CD14-positive monocyte (primary cell): ENCODE results near the gene ULK4. TPM values are rescaled to one million over a fixed set of nuclear protein-coding genes. Genes with fewer than 3 reads are reported as not detected.

Experiments
- DNase-seq, 3 donors: peaks; one replicate each; pipeline ENCODE4 v3.0.0-alpha.2; 2011 to 2022
- H2AFZ ChIP-seq: 2 replicates; pipeline ENCODE4 v1.6.0; 2012; ENCODE audit warnings: mild to moderate bottlenecking, low read depth, low read length, inconsistent platforms; ENCODE audit not compliant: insufficient read depth, poor library complexity, severe bottlenecking
- H3K27ac ChIP-seq, 2 donors: 1 replicate in 1 of 2; 2 replicates in 1 of 2; pipeline ENCODE4 v1.5.1; 2012 to 2013; ENCODE audit warnings: low read length in 2 of 2, control low read depth in 1 of 2, inconsistent platforms in 1 of 2, low read depth in 1 of 2, mild to moderate bottlenecking in 1 of 2
- H3K27me3 ChIP-seq, 2 donors: one replicate each; pipeline versions ENCODE4 v1.6.0 to v1.6.1; 2011 to 2013; ENCODE audit warnings: low read length in 2 of 2; ENCODE audit not compliant: control insufficient read depth in 2 of 2, insufficient read depth in 2 of 2
- H3K36me3 ChIP-seq, 2 donors: replicated peaks in 1 of 2; 1 replicate in 1 of 2; 2 replicates in 1 of 2; pipeline versions ENCODE4 v1.5.1 to v1.6.1; 2012 to 2013; ENCODE audit warnings: low read length in 2 of 2, control low read depth in 1 of 2, inconsistent platforms in 1 of 2, mild to moderate bottlenecking in 1 of 2; ENCODE audit not compliant: insufficient read depth in 2 of 2, control insufficient read depth in 1 of 2
- H3K4me1 ChIP-seq, 2 donors: 1 replicate in 1 of 2; 2 replicates in 1 of 2; pipeline versions ENCODE4 v1.5.1 to v1.6.1; 2012 to 2013; ENCODE audit warnings: low read length in 2 of 2, control low read depth in 1 of 2, inconsistent platforms in 1 of 2, mild to moderate bottlenecking in 1 of 2, moderate library complexity in 1 of 2; ENCODE audit not compliant: insufficient read depth in 2 of 2, control insufficient read depth in 1 of 2
- H3K4me2 ChIP-seq: replicated peaks from 2 replicates; pipeline ENCODE3; 2012; ENCODE audit warnings: low read length, moderate library complexity, mild to moderate bottlenecking; ENCODE audit not compliant: poor library complexity, severe bottlenecking; ENCODE audit errors: extremely low read depth
- H3K4me3 ChIP-seq, 3 experiments: fragments of 200-600 bp in 1 of 3; sonication (generic) in 1 of 3; replicated peaks in 1 of 3; 1 replicate in 2 of 3; 2 replicates in 1 of 3; pipeline ENCODE4 v1.5.1; 2011 to 2013; ENCODE audit warnings: low read length in 3 of 3, mild to moderate bottlenecking in 3 of 3, control low read depth in 2 of 3, low read depth in 2 of 3, inconsistent platforms in 1 of 3, moderate library complexity in 1 of 3
- H3K79me2 ChIP-seq: 2 replicates; pipeline ENCODE4 v1.6.0; 2012; ENCODE audit warnings: mild to moderate bottlenecking, control low read depth, inconsistent platforms, low read length, moderate library complexity; ENCODE audit not compliant: insufficient read depth
- H3K9ac ChIP-seq: 2 replicates; pipeline ENCODE4 v1.6.0; 2017; ENCODE audit warnings: low read length, mild to moderate bottlenecking; ENCODE audit not compliant: insufficient read depth, poor library complexity, severe bottlenecking
- H3K9me3 ChIP-seq, 2 donors: replicated peaks in 1 of 2; 1 replicate in 1 of 2; 2 replicates in 1 of 2; pipeline versions ENCODE4 v1.5.1 to v1.6.1; 2012 to 2013; ENCODE audit warnings: low read length in 2 of 2, control low read depth in 1 of 2; ENCODE audit not compliant: control insufficient read depth in 1 of 2, insufficient read depth in 1 of 2
- H4K20me1 ChIP-seq: 2 replicates; pipeline ENCODE4 v1.6.0; 2012; ENCODE audit warnings: mild to moderate bottlenecking, low read length, control low read depth, moderate library complexity; ENCODE audit not compliant: insufficient read depth
- H3K27ac Mint-ChIP-seq, 7 donors: one replicate each; pipeline ENCODE4 v1.8.0; 2020; ENCODE audit warnings: mild to moderate bottlenecking in 7 of 7, mixed read lengths in 7 of 7, moderate library complexity in 6 of 7, inconsistent platforms in 2 of 7
- H3K27me3 Mint-ChIP-seq, 3 donors: one replicate each; pipeline ENCODE4 v1.8.0; 2021 to 2022; ENCODE audit warnings: low read depth in 3 of 3, mild to moderate bottlenecking in 3 of 3, mixed read lengths in 3 of 3, moderate library complexity in 3 of 3, inconsistent platforms in 1 of 3
- H3K36me3 Mint-ChIP-seq, 2 donors: one replicate each; pipeline ENCODE4 v1.8.0; 2020; ENCODE audit warnings: mixed read lengths in 2 of 2, inconsistent platforms in 1 of 2, mild to moderate bottlenecking in 1 of 2
- H3K4me1 Mint-ChIP-seq: one replicate; pipeline ENCODE4 v1.8.0; 2020; ENCODE audit warnings: mild to moderate bottlenecking, mixed read lengths
- H3K4me3 Mint-ChIP-seq, 2 donors: one replicate each; pipeline ENCODE4 v1.8.0; 2020; ENCODE audit warnings: mild to moderate bottlenecking in 2 of 2, mixed read lengths in 2 of 2, moderate library complexity in 1 of 2
- H3K9me3 Mint-ChIP-seq, 7 donors: one replicate each; pipeline ENCODE4 v1.8.0; 2020 to 2022; ENCODE audit warnings: mixed read lengths in 7 of 7, mild to moderate bottlenecking in 6 of 7, moderate library complexity in 6 of 7, inconsistent platforms in 2 of 7
- CTCF ChIP-seq: fragments of 200-600 bp; IDR thresholded peaks from one replicate; pipeline ENCODE4 v1.8.0; 2022; ENCODE audit warnings: antibody characterized with exemption, mild to moderate bottlenecking
- WGBS: methylation state at CpG from one replicate; pipeline ENCODE4 v1.1.5; 2013; ENCODE audit warnings: missing lambda C conversion rate; ENCODE audit not compliant: insufficient coverage; 5-methylcytosine and 5-hydroxymethylcytosine counted together
- intact Hi-C, 2 donors: fragments of 100-400 bp; cut with micrococcal nuclease; formaldehyde crosslinking; loops; one replicate each; pipeline versions ENCODE4 v1.15.0 to v1.15.1; 2023
- polyA plus RNA-seq, 3 donors: library from polyadenylated mRNA; depleted of rRNA in 1 of 3; unstranded in 2 of 3; stranded (reverse) in 1 of 3; fragments of 300-500 nt in 2 of 3; fragments of >200 nt in 1 of 3; fragmentation: Illumina TruSeq in 2 of 3; gene quantifications; 1 replicate in 2 of 3; 2 replicates in 1 of 3; pipeline ENCODE4 v1.2.3, GENCODE V29; 2012 to 2021

Gene ULK4
- polyA plus RNA-seq, 3 donors, result 6.7 to 14.0 (median 11.8) TPM

DNA sequence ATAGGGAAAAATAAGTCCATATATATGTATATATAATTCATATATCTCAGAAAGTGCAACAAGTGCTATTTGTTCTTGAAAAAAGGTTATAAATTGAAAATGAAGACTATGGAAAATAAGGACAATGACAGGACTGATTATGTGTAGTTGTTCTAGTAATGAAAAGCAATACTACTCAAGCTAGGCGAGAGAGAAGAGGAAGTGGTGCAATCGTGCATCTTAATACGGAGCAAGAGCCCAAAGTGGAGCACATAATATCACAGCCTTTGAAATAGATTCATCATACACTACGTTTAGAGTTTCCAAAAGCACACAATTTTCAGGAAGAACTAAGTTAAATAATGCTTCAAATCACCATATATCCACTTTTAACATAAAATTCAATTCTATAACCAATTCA is 87.9 kb downstream of the ULK4 start:
- Histone ChIP-seq H3K4me3 (no peak overlapping the region), H3K9me3 (peaks cover 0 to 4% of the 10 kb centered on the region in 2 donors), H3K79me2 (no peaks in the 10 kb centered on the region), H3K9ac (no peak overlapping the region), H4K20me1 (no peaks in the 10 kb centered on the region), H3K27ac (no peak overlapping the region), H3K36me3 (no peaks in the 10 kb centered on the region), H3K4me1 (no peaks in the 10 kb centered on the region), H3K4me2 (no peak overlapping the region), H3K27me3 (no peaks in the 10 kb centered on the region), H2AFZ (no peak overlapping the region)
- no peaks in the 10 kb centered on the region for H3K4me1 Mint-ChIP-seq
- WGBS, result no CpG with 5 or more reads among the region's 4 CpGs
- intact Hi-C loops, result no loop called here
- H3K27ac Mint-ChIP-seq, result no peak overlapping the region
- H3K36me3 Mint-ChIP-seq, result peaks cover 2 to 12% of the 10 kb centered on the region in 2 donors
- no peak for DNase-seq
- peaks cover 4 to 13% (median 7%) of the 10 kb centered on the region in 7 donors for H3K9me3 Mint-ChIP-seq
- no peaks in the 10 kb centered on the region for H3K27me3 Mint-ChIP-seq
- TF ChIP-seq CTCF, result no peak
- H3K4me3 Mint-ChIP-seq, result no peak overlapping the region

DNA sequence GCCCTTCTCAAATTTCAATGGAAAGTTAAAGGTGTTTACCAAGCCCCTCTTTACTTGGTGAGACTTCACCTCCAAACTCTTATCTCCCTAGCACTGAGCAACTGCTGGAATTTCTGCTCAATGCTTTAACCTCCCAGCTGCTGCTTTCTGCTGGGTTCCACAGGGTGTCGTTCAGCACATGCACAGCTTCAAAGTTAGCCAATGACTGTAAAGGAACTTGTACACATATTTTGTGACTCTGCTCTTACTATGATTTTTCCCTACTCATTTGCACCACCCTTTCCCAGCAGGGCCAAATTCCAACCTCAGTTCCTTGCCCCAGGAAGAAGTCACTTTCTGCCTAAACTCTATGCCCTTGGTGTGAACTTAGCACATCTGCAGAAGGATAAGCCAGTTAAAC is 89.7 kb downstream of the ULK4 start:
- H3K27me3 ChIP-seq, result no peaks in the 10 kb centered on the region
- Mint-ChIP-seq H3K4me1 (no peaks in the 10 kb centered on the region), H3K36me3 (peaks cover 2 to 12% of the 10 kb centered on the region in 2 donors), H3K4me3 (no peak overlapping the region), H3K9me3 (peaks cover 6 to 15% (median 9%) of the 10 kb centered on the region in 7 donors), H3K27ac (no peak overlapping the region), H3K27me3 (no peaks in the 10 kb centered on the region)
- 100% methylated on average over 1 of the region's 1 CpG for WGBS
- no peak for TF ChIP-seq CTCF
- no peak overlapping the region for H3K4me3 ChIP-seq
- H3K4me2 ChIP-seq, result no peak overlapping the region
- H3K79me2 ChIP-seq, result no peaks in the 10 kb centered on the region
- H3K9me3 ChIP-seq, result peaks cover 0 to 4% of the 10 kb centered on the region in 2 donors
- H3K9ac ChIP-seq, result no peak overlapping the region
- no peak for DNase-seq
- H3K4me1 ChIP-seq, result no peaks in the 10 kb centered on the region
- no peaks in the 10 kb centered on the region for H3K36me3 ChIP-seq
- H2AFZ ChIP-seq, result no peak overlapping the region
- intact Hi-C loops, result no loop called here
- H4K20me1 ChIP-seq, result no peaks in the 10 kb centered on the region
- no peak overlapping the region for H3K27ac ChIP-seq
